Measurements from ENCODE around the gene TMEM256.

DNA sequence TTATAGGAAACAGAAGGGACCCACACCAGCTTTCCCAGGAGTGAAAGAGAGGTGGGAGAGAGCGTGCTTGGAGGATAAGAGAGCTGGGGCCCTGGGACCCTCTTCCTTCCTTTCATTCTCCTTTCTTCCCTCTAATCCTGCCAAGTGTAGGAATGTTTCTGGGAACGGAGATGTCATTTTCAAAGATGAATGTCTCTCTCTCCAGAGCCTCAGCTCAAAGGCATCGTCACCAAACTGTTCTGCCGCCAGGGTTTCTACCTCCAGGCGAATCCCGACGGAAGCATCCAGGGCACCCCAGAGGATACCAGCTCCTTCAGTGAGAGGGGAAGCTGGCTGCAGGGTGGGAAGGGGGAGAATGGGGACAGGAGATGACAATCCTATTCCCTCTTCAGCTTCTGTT lies 37.4 kb upstream of the TMEM256 start:
- TF ChIP-seq, protein P1, sequence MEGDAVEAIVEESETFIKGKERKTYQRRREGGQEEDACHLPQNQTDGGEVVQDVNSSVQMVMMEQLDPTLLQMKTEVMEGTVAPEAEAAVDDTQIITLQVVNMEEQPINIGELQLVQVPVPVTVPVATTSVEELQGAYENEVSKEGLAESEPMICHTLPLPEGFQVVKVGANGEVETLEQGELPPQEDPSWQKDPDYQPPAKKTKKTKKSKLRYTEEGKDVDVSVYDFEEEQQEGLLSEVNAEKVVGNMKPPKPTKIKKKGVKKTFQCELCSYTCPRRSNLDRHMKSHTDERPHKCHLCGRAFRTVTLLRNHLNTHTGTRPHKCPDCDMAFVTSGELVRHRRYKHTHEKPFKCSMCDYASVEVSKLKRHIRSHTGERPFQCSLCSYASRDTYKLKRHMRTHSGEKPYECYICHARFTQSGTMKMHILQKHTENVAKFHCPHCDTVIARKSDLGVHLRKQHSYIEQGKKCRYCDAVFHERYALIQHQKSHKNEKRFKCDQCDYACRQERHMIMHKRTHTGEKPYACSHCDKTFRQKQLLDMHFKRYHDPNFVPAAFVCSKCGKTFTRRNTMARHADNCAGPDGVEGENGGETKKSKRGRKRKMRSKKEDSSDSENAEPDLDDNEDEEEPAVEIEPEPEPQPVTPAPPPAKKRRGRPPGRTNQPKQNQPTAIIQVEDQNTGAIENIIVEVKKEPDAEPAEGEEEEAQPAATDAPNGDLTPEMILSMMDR (IDR thresholded peaks at IDR 0.05): no peak
- TF ChIP-seq POLR2A (IDR thresholded peaks at IDR 0.05): no peak
- TF ChIP-seq EP300 (IDR thresholded peaks at IDR 0.05): no peak
